GM12872 (cell line): ENCODE measurements around the gene UBE2E2.

Experiments used
- CTCF ChIP-seq: IDR thresholded peaks from 3 replicates; pipeline ENCODE4 v1.5.1; 2011; ENCODE audit warnings: low read depth, mild to moderate bottlenecking, low read length, moderate library complexity; ENCODE audit not compliant: insufficient read depth

The UBE2E2 gene

GRCh38 chr3:23600167-23600871 lies 397.2 kb downstream of the UBE2E2 start:
- TF ChIP-seq CTCF, result no peak

- TF ChIP-seq CTCF, result no peak
These were observed 398.1 kb downstream of the UBE2E2 start for GRCh38 chr3:23601091-23601822.

- TF ChIP-seq CTCF, result no peak
These were observed 399.8 kb downstream of the UBE2E2 start for GRCh38 chr3:23602971-23603370.

- TF ChIP-seq CTCF, result no peak
These were observed 404.2 kb downstream of the UBE2E2 start for GRCh38 chr3:23607184-23607847.

- no peak for TF ChIP-seq CTCF
These were observed 405.5 kb downstream of the UBE2E2 start for GRCh38 chr3:23608650-23609049.

GRCh38 chr3:23611737-23612295 lies 408.7 kb downstream of the UBE2E2 start:
- TF ChIP-seq CTCF, result no peak

- no peak for TF ChIP-seq CTCF
These were observed 409.3 kb downstream of the UBE2E2 start for GRCh38 chr3:23612296-23612891.
